Activated CD4-positive, alpha-beta T cell treated with anti-CD3 and anti-CD28 coated beads, Interleukin-2, amount 10 ng/mL, durations not matched to agents 7 days and 5 days (primary cell): ENCODE measurements around the gene TGOLN2. TPM values are rescaled to one million over a fixed set of nuclear protein-coding genes. Genes with fewer than 3 reads are reported as not detected.

Source experiments
- CTCF ChIA-PET: fragments of 350-600 bp; sonication (Branson Sonifier 250); formaldehyde crosslinking; loops from one replicate; lab custom pipeline; 2021; ENCODE audit warnings: antibody characterized with exemption; lab: Charles Lee
- POLR2A ChIA-PET: fragments of 350-600 bp; sonication (Branson Sonifier 250); formaldehyde crosslinking; loops from one replicate; lab custom pipeline; 2021; ENCODE audit warnings: antibody characterized with exemption; lab: Charles Lee
- DNase-seq: peaks from one replicate; pipeline ENCODE4 v3.0.0-alpha.2; 2020
- H3K27ac Mint-ChIP-seq: one replicate; pipeline ENCODE4 v1.8.0; 2021; ENCODE audit warnings: mild to moderate bottlenecking, moderate library complexity, mixed read lengths
- H3K27me3 Mint-ChIP-seq: one replicate; pipeline ENCODE4 v1.8.0; 2021; ENCODE audit warnings: mixed read lengths
- H3K36me3 Mint-ChIP-seq: one replicate; pipeline ENCODE4 v1.8.0; 2021; ENCODE audit warnings: low read depth, mixed read lengths
- H3K4me1 Mint-ChIP-seq: one replicate; pipeline ENCODE4 v1.8.0; 2021; ENCODE audit warnings: mixed read lengths
- H3K4me3 Mint-ChIP-seq: one replicate; pipeline ENCODE4 v1.8.0; 2021; ENCODE audit warnings: mild to moderate bottlenecking, moderate library complexity, mixed read lengths
- H3K9me3 Mint-ChIP-seq: one replicate; pipeline ENCODE4 v1.8.0; 2021; ENCODE audit warnings: mixed read lengths
- total RNA-seq, 2 experiments: library from RNA; stranded (reverse); gene quantifications; one replicate each; pipeline ENCODE4 v1.2.3, GENCODE V29; 2021

Gene TGOLN2
- total RNA-seq, 2 experiments from 2014 or later, result 127 to 130 TPM

DNA sequence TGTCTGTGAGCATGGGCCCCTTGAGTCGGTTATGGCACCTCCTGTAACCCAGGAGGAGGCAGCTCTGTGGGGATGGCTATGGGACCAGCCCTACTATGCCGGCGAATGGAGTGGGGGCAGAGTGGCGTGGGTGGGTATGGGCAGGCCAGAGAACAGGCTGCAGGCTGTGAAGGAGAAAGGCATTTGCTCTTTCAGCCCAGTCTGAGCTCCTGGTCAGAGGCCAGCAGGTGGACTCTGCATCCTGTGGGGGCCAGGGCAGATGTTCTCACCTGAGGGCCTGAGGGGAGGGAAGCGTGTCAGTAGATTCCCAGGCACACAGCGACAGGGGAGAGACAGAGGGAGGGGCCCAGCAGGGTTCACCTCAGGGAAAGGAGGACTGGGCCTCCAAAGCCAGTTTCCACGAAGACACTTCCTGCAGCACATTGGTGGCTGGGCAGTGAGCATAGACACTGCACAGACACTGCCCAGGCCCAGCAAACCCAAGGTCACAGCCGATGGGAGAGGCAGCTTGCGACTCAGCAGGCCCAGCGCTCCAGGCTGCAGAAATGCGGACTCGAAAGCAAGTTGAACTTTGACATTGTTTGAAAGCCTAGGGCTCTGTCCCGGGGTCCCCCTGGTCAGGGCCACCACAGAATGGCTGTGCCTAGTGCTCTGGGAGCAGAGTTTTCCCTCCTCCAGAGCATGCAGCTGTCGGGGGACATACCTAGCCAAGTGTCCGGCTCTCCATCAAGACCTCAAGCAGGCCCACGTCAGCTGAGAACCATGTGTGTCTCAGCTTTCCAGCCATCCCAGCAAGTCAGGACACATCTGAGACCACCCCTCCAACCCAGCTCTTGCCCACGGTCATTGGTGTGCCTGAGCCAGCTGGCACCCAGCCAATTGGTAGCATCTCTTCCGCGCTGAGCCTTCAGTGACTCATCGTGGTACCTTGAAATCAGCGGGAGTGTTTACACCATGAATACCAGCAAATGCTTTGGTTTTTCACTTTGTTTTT, 53.8 kb downstream of the TGOLN2 start:
- CTCF ChIA-PET, result interaction anchor here (1.2 kb wide), 1 partner anchor 348 kb away, joined by 4 read pairs; no protein-coding TSS in a partner anchor
- Mint-ChIP-seq H3K4me1 (no peaks in the 10 kb centered on the region), H3K27ac (no peak overlapping the region), H3K4me3 (no peak overlapping the region), H3K36me3 (no peaks in the 10 kb centered on the region), H3K9me3 (no peaks in the 10 kb centered on the region), H3K27me3 (peaks cover 10% of the 10 kb centered on the region)
- DNase-seq, result no peak
- POLR2A ChIA-PET, result no interaction called here

DNA sequence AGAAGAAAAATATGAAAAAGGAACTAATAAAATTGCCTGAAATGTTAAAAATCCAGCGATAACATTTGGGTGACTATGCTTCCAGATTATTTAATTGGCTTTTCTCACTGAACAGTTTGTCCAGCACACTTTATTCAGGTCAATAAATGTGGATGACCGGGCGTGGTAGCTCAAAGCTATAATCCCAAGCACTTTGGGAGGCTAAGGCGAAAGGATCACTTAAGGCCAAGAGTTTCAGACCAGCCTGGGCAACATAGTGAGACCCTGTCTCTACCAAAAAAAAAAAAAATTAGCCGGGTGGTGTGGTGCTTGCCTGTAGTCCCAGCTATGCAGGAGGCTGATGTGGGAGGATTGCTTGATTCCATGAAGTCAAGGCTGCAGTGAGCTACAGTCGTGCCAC, 55.4 kb downstream of the TGOLN2 start:
- Mint-ChIP-seq H3K36me3 (no peaks in the 10 kb centered on the region), H3K27me3 (peaks cover 15% of the 10 kb centered on the region), H3K9me3 (no peaks in the 10 kb centered on the region), H3K27ac (no peak overlapping the region), H3K4me1 (no peaks in the 10 kb centered on the region), H3K4me3 (no peak overlapping the region)
- ChIA-PET CTCF (interaction anchor here (3.1 kb wide), 1 partner anchor 13 kb away, joined by 12 read pairs; no protein-coding TSS in a partner anchor), POLR2A (no interaction called here)
- DNase-seq, result no peak

DNA sequence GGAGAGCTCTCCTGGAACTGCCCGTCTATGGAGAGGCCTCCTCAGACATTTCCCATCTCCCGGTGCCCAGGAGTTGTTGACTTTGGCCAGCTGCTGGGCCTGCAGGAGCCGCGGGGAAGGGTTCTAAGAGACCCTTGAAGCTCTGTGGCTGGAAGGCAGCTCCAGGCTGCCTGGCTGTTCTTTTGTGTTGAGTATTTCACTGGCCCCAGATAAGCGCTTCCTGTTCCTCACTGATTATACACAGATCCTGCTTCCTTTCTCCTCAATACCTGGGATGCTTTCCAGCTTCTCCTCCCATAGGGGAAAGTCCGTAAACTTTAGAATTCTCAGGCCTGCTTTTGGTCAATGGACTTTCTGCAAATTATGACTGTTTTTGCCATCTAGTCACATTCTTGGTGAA, 57.8 kb downstream of the TGOLN2 start:
- Mint-ChIP-seq H3K4me1 (no peaks in the 10 kb centered on the region), H3K9me3 (no peaks in the 10 kb centered on the region), H3K27me3 (peaks cover 15% of the 10 kb centered on the region), H3K4me3 (no peak overlapping the region), H3K36me3 (no peaks in the 10 kb centered on the region), H3K27ac (no peak overlapping the region)
- ChIA-PET POLR2A (no interaction called here), CTCF (interaction anchor here (0.9 to 3.1 kb wide), 2 partner anchors 16 to 29 kb away, joined by 3 to 12 read pairs; no protein-coding TSS in a partner anchor)
- no peak for DNase-seq

Other genes starting within 250 kb of the TGOLN2 start
- not detected for gene TCF7L1, start 194.6 kb downstream of the TGOLN2 start, total RNA-seq
- gene RETSAT, start 26.5 kb upstream of the TGOLN2 start, total RNA-seq, result 10 to 100 TPM; 24.7 to 24.9 TPM
- gene ELMOD3, start 26.8 kb upstream of the TGOLN2 start, total RNA-seq, result 10 to 100 TPM; 19.4 to 22.1 TPM
- 100 to 1,000 TPM; 299 to 387 TPM for gene CAPG, start 82.4 kb upstream of the TGOLN2 start, total RNA-seq
- under 1 TPM; 0.10 to 0.77 TPM for gene SH2D6, start 90.7 kb upstream of the TGOLN2 start, total RNA-seq
- 100 to 1,000 TPM; 263 to 269 TPM for gene MAT2A, start 211.2 kb upstream of the TGOLN2 start, total RNA-seq
- 10 to 100 TPM; 20.8 to 22.8 TPM for gene GGCX, start 233.5 kb upstream of the TGOLN2 start, total RNA-seq
- gene VAMP8, start 249.6 kb upstream of the TGOLN2 start, total RNA-seq, result 100 to 1,000 TPM; 131 to 149 TPM